HEK293 (cell line): ENCODE measurements around the gene SH2B2.
"Not testable (repeated sequence)": the region's sequence is repeated elsewhere in the genome, so short reads cannot be mapped to it uniquely, and the experiment has no call there.

ENCODE experiments used
- SETDB1 ChIP-seq: IDR thresholded peaks from one replicate; pipeline ENCODE4 v1.6.1; 2017; ENCODE audit warnings: mild to moderate bottlenecking, low read length, moderate library complexity, mixed read lengths; ENCODE audit not compliant: insufficient read length
- YY1 ChIP-seq: fragments of 450-650 bp; formaldehyde crosslinking; IDR thresholded peaks from 2 replicates; pipeline ENCODE4 v1.5.1; 2018; ENCODE audit warnings: missing biosample characterization, missing genetic modification characterization
- ZBTB1 ChIP-seq: fragments of 450-650 bp; formaldehyde crosslinking; IDR thresholded peaks from 2 replicates; pipeline ENCODE4 v1.5.1; 2016; ENCODE audit warnings: missing biosample characterization, missing genetic modification characterization
- ZNF146 ChIP-seq: fragments of 450-650 bp; formaldehyde crosslinking; IDR thresholded peaks from 2 replicates; pipeline ENCODE4 v1.5.1; 2016; ENCODE audit warnings: missing biosample characterization, missing genetic modification characterization
- ZNF423 ChIP-seq: fragments of 450-650 bp; formaldehyde crosslinking; IDR thresholded peaks from 2 replicates; pipeline ENCODE4 v1.5.1; 2016; ENCODE audit warnings: missing biosample characterization, missing genetic modification characterization
- ZNF560 ChIP-seq: fragments of 450-650 bp; formaldehyde crosslinking; IDR thresholded peaks from 2 replicates; pipeline ENCODE4 v1.5.1; 2017; ENCODE audit warnings: missing biosample characterization, missing genetic modification characterization, borderline replicate concordance
- ZNF670 ChIP-seq: fragments of 450-650 bp; formaldehyde crosslinking; IDR thresholded peaks from 2 replicates; pipeline ENCODE4 v1.5.1; 2016; ENCODE audit warnings: missing biosample characterization, missing genetic modification characterization, low read depth
- ZNF785 ChIP-seq: fragments of 450-650 bp; formaldehyde crosslinking; IDR thresholded peaks from 2 replicates; pipeline ENCODE4 v1.5.1; 2016; ENCODE audit warnings: missing biosample characterization, missing genetic modification characterization
- TF ChIP-seq, protein P1 (sequence below): fragments of 450-650 bp; formaldehyde crosslinking; IDR thresholded peaks from 2 replicates; pipeline ENCODE4 v1.5.1; 2016; ENCODE audit warnings: missing biosample characterization, missing genetic modification characterization
- TF ChIP-seq, protein P2 (sequence below): fragments of 450-650 bp; formaldehyde crosslinking; conservative IDR thresholded peaks from 2 replicates; pipeline ENCODE4 v1.5.1; 2016; ENCODE audit warnings: low read depth, missing biosample characterization, missing genetic modification characterization
- TF ChIP-seq, protein P3 (sequence below): fragments of 450-650 bp; formaldehyde crosslinking; IDR thresholded peaks from 2 replicates; pipeline ENCODE4 v1.5.1; 2017; ENCODE audit warnings: missing biosample characterization, missing genetic modification characterization
- TF ChIP-seq, protein P4 (sequence below): fragments of 450-650 bp; formaldehyde crosslinking; IDR thresholded peaks from 2 replicates; pipeline ENCODE4 v1.5.1; 2016; ENCODE audit warnings: missing biosample characterization, missing genetic modification characterization

DNA sequence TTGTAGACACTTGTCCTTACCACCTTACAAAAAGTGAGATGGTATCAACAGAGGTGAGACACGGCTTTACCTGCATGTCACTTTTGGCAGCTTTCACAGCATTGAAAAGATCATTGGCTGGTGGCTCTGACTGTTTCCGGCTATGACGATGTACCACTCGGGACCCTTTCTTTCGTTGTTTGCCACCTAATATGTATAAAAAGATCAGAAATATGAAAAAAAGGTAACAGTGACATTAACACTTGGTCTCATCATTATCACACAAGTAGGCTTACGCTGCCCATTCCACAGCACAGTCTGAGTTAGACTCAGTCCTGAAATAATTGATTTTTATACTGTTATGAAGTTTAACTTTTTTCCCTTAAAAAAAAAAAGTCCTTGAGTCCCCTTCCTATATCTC is 40.5 kb downstream of the SH2B2 start:
- TF ChIP-seq, protein P1, sequence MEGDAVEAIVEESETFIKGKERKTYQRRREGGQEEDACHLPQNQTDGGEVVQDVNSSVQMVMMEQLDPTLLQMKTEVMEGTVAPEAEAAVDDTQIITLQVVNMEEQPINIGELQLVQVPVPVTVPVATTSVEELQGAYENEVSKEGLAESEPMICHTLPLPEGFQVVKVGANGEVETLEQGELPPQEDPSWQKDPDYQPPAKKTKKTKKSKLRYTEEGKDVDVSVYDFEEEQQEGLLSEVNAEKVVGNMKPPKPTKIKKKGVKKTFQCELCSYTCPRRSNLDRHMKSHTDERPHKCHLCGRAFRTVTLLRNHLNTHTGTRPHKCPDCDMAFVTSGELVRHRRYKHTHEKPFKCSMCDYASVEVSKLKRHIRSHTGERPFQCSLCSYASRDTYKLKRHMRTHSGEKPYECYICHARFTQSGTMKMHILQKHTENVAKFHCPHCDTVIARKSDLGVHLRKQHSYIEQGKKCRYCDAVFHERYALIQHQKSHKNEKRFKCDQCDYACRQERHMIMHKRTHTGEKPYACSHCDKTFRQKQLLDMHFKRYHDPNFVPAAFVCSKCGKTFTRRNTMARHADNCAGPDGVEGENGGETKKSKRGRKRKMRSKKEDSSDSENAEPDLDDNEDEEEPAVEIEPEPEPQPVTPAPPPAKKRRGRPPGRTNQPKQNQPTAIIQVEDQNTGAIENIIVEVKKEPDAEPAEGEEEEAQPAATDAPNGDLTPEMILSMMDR (tag by site-specific recombination), result not testable (repeated sequence)
- not testable (repeated sequence) for TF ChIP-seq YY1 (tag by site-specific recombination); ZNF560; ZBTB1; ZNF146; ZNF670; ZNF785; ZNF423 (tag by site-specific recombination); SETDB1
- TF ChIP-seq, protein P2, sequence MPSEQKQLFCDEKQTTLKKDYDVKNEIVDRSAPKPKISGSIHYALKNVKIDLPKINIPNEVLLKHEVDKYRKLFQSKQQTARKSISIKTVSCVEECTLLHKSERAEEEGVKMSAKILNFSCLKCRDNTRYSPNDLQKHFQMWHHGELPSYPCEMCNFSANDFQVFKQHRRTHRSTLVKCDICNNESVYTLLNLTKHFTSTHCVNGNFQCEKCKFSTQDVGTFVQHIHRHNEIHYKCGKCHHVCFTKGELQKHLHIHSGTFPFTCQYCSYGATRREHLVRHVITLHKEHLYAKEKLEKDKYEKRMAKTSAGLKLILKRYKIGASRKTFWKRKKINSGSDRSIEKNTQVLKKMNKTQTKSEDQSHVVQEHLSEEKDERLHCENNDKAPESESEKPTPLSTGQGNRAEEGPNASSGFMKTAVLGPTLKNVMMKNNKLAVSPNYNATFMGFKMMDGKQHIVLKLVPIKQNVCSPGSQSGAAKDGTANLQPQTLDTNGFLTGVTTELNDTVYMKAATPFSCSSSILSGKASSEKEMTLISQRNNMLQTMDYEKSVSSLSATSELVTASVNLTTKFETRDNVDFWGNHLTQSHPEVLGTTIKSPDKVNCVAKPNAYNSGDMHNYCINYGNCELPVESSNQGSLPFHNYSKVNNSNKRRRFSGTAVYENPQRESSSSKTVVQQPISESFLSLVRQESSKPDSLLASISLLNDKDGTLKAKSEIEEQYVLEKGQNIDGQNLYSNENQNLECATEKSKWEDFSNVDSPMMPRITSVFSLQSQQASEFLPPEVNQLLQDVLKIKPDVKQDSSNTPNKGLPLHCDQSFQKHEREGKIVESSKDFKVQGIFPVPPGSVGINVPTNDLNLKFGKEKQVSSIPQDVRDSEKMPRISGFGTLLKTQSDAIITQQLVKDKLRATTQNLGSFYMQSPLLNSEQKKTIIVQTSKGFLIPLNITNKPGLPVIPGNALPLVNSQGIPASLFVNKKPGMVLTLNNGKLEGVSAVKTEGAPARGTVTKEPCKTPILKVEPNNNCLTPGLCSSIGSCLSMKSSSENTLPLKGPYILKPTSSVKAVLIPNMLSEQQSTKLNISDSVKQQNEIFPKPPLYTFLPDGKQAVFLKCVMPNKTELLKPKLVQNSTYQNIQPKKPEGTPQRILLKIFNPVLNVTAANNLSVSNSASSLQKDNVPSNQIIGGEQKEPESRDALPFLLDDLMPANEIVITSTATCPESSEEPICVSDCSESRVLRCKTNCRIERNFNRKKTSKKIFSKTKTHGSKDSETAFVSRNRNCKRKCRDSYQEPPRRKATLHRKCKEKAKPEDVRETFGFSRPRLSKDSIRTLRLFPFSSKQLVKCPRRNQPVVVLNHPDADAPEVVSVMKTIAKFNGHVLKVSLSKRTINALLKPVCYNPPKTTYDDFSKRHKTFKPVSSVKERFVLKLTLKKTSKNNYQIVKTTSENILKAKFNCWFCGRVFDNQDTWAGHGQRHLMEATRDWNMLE (tag by site-specific recombination), result not testable (repeated sequence)
- TF ChIP-seq, protein P3, sequence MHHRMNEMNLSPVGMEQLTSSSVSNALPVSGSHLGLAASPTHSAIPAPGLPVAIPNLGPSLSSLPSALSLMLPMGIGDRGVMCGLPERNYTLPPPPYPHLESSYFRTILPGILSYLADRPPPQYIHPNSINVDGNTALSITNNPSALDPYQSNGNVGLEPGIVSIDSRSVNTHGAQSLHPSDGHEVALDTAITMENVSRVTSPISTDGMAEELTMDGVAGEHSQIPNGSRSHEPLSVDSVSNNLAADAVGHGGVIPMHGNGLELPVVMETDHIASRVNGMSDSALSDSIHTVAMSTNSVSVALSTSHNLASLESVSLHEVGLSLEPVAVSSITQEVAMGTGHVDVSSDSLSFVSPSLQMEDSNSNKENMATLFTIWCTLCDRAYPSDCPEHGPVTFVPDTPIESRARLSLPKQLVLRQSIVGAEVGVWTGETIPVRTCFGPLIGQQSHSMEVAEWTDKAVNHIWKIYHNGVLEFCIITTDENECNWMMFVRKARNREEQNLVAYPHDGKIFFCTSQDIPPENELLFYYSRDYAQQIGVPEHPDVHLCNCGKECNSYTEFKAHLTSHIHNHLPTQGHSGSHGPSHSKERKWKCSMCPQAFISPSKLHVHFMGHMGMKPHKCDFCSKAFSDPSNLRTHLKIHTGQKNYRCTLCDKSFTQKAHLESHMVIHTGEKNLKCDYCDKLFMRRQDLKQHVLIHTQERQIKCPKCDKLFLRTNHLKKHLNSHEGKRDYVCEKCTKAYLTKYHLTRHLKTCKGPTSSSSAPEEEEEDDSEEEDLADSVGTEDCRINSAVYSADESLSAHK (tag by site-specific recombination), result not testable (repeated sequence)
- TF ChIP-seq, protein P4, sequence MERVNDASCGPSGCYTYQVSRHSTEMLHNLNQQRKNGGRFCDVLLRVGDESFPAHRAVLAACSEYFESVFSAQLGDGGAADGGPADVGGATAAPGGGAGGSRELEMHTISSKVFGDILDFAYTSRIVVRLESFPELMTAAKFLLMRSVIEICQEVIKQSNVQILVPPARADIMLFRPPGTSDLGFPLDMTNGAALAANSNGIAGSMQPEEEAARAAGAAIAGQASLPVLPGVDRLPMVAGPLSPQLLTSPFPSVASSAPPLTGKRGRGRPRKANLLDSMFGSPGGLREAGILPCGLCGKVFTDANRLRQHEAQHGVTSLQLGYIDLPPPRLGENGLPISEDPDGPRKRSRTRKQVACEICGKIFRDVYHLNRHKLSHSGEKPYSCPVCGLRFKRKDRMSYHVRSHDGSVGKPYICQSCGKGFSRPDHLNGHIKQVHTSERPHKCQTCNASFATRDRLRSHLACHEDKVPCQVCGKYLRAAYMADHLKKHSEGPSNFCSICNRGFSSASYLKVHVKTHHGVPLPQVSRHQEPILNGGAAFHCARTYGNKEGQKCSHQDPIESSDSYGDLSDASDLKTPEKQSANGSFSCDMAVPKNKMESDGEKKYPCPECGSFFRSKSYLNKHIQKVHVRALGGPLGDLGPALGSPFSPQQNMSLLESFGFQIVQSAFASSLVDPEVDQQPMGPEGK (tag by site-specific recombination), result not testable (repeated sequence)
